CD4-positive, alpha-beta T cell (primary cell): ENCODE results near the gene IBA57. TPM values are rescaled to one million over a fixed set of nuclear protein-coding genes. Genes with fewer than 3 reads are reported as not detected.

Source experiments
- ATAC-seq: fragments of 200-7000 bp; cut with Tn5 transposase; one replicate; pipeline ENCODE4 v1.10.0; 2022; ENCODE audit warnings: mild to moderate bottlenecking; ENCODE audit not compliant: poor library complexity
- CTCF ChIA-PET: fragments of 350-600 bp; sonication (Branson Sonifier 250); formaldehyde crosslinking; loops from one replicate; lab custom pipeline; 2021; ENCODE audit warnings: antibody characterized with exemption, inconsistent platforms; lab: Charles Lee
- POLR2A ChIA-PET: fragments of 350-600 bp; sonication (Branson Sonifier 250); formaldehyde crosslinking; loops from one replicate; lab custom pipeline; 2021; ENCODE audit warnings: antibody characterized with exemption, inconsistent platforms; lab: Charles Lee
- DNase-seq, 14 experiments: peaks; one replicate each; pipeline ENCODE4 v3.0.0-alpha.2; 2013 to 2020; ENCODE audit warnings: mixed read lengths in 2 of 14
- H3K27ac ChIP-seq, 2 donors: one replicate each; pipeline versions ENCODE4 v1.5.1 to v1.7.0; 2013; ENCODE audit warnings: low read length in 2 of 2, low read depth in 1 of 2, mild to moderate bottlenecking in 1 of 2
- H3K27me3 ChIP-seq, 2 experiments: 1 replicate in 1 of 2; 2 replicates in 1 of 2; pipeline versions ENCODE4 v1.6.1 to v1.7.0; 2013; ENCODE audit warnings: low read length in 2 of 2, control low read depth in 1 of 2, mild to moderate bottlenecking in 1 of 2, moderate library complexity in 1 of 2; ENCODE audit not compliant: insufficient read depth in 2 of 2, control insufficient read depth in 1 of 2
- H3K36me3 ChIP-seq: one replicate; pipeline ENCODE4 v1.6.1; 2013; ENCODE audit warnings: low read length, control low read depth; ENCODE audit not compliant: insufficient read depth
- H3K4me1 ChIP-seq: one replicate; pipeline ENCODE4 v1.6.1; 2013; ENCODE audit warnings: low read length, control low read depth; ENCODE audit not compliant: insufficient read depth
- H3K4me3 ChIP-seq: one replicate; pipeline ENCODE4 v1.5.1; 2013; ENCODE audit warnings: mild to moderate bottlenecking, low read length, moderate library complexity
- H3K9me3 ChIP-seq, 2 experiments: 1 replicate in 1 of 2; 2 replicates in 1 of 2; pipeline versions ENCODE4 v1.6.1 to v1.7.0; 2013; ENCODE audit warnings: low read length in 2 of 2, mild to moderate bottlenecking in 2 of 2, control low read depth in 1 of 2, moderate library complexity in 1 of 2; ENCODE audit not compliant: control insufficient read depth in 1 of 2, insufficient read depth in 1 of 2
- H3K27ac Mint-ChIP-seq: one replicate; pipeline ENCODE4 v1.8.0; 2020; ENCODE audit warnings: mixed read lengths
- H3K27me3 Mint-ChIP-seq: one replicate; pipeline ENCODE4 v1.8.0; 2021; ENCODE audit warnings: mixed read lengths
- H3K36me3 Mint-ChIP-seq: one replicate; pipeline ENCODE4 v1.8.0; 2021; ENCODE audit warnings: low read depth, mixed read lengths
- H3K4me1 Mint-ChIP-seq: one replicate; pipeline ENCODE4 v1.8.0; 2021; ENCODE audit warnings: low read depth, mixed read lengths
- H3K4me3 Mint-ChIP-seq: one replicate; pipeline ENCODE4 v1.8.0; 2020; ENCODE audit warnings: mild to moderate bottlenecking, mixed read lengths
- H3K9me3 Mint-ChIP-seq: one replicate; pipeline ENCODE4 v1.8.0; 2020; ENCODE audit warnings: mixed read lengths
- CTCF ChIP-seq: fragments of 200-600 bp; IDR thresholded peaks from one replicate; pipeline ENCODE4 v1.8.0; 2022; ENCODE audit warnings: antibody characterized with exemption, mild to moderate bottlenecking
- intact Hi-C, 2 experiments: fragments of 100-400 bp; cut with DNase I in 1 of 2; cut with micrococcal nuclease in 1 of 2; formaldehyde crosslinking; loops; one replicate each; pipeline versions ENCODE4 v1.15.1 to v1.9.0; 2023 to 2025; cut with DNase I, micrococcal nuclease
- total RNA-seq, 174 experiments: library from RNA in 2 of 174; stranded (reverse) in 2 of 174; gene quantifications; one replicate each; pipeline ENCODE4 v1.2.3 and lab custom pipeline; 2021 to 2026

Gene IBA57
- total RNA-seq, 2 experiments from 2014 or later: 19.7 to 19.9 TPM

- no peaks in the 10 kb centered on the region for H3K9me3 ChIP-seq
- H3K36me3 Mint-ChIP-seq: peaks cover 36% of the 10 kb centered on the region
- intact Hi-C loops: loop anchor here in 1 of 2 experiments (1.0 to 10.0 kb wide), 3 partner anchors 23 to 1363 kb away; partner anchors contain the start of genes MRPL55 and NUP133
- no peak for ATAC-seq
- H3K4me3 Mint-ChIP-seq: peak overlapping the region; percentile 90
- ChIA-PET POLR2A (interaction anchor here (0.6 to 3.9 kb wide), 7 partner anchors 10 to 345 kb away, joined by 3 to 56 read pairs (median 9); partner anchors contain the start of genes ARF1, IBA57 and RNF187), CTCF (interaction anchor here (1.0 to 2.2 kb wide), 3 partner anchors 11 to 317 kb away, joined by 3 to 11 read pairs (median 9); no protein-coding TSS in a partner anchor)
- no peaks in the 10 kb centered on the region for H3K27me3 ChIP-seq
- peak overlapping the region; percentile 94 for H3K27ac Mint-ChIP-seq
- no peaks in the 10 kb centered on the region for H3K9me3 Mint-ChIP-seq
- peak in 5 of 14 experiments; percentile 24 to 80 (median 50) for DNase-seq
- no peaks in the 10 kb centered on the region for H3K27me3 Mint-ChIP-seq
- peaks cover 30% of the 10 kb centered on the region for H3K36me3 ChIP-seq
- peak overlapping the region; percentile 78 for H3K4me3 ChIP-seq
- H3K4me1 Mint-ChIP-seq: peaks cover 44% of the 10 kb centered on the region
- H3K27ac ChIP-seq: peak overlapping the region; percentile 92 to 97
- peaks cover 56% of the 10 kb centered on the region for H3K4me1 ChIP-seq
- TF ChIP-seq CTCF: no peak
Measured at GRCh38 chr1:228141226-228142044, 24.2 kb upstream of the IBA57 start.

- ChIA-PET CTCF (interaction anchor here (0.5 to 1.6 kb wide), 2 partner anchors 22 to 38 kb away, joined by 3 to 9 read pairs; partner anchors contain the start of gene IBA57), POLR2A (interaction anchor here (0.6 to 3.9 kb wide), 3 partner anchors 9 to 24 kb away, joined by 3 to 33 read pairs (median 3); partner anchors contain the start of gene IBA57)
- TF ChIP-seq CTCF: no peak
- DNase-seq (peak in 4 of 14 experiments; percentile 24 to 48 (median 32)), ATAC-seq (no peak)
- Histone ChIP-seq H3K27me3 (no peaks in the 10 kb centered on the region), H3K27ac (no peak overlapping the region), H3K9me3 (no peaks in the 10 kb centered on the region), H3K36me3 (peaks cover 38% of the 10 kb centered on the region), H3K4me3 (peak overlapping the region; percentile 78), H3K4me1 (peaks cover 60% of the 10 kb centered on the region)
- H3K4me1 Mint-ChIP-seq: peaks cover 44% of the 10 kb centered on the region
- H3K36me3 Mint-ChIP-seq: peaks cover 42% of the 10 kb centered on the region
- peak overlapping the region; percentile 90 for H3K4me3 Mint-ChIP-seq
- intact Hi-C loops: loop anchor here in 1 of 2 experiments (10.0 kb wide), 1 partner anchor 1363 kb away; the partner anchor contains the start of gene NUP133
- no peaks in the 10 kb centered on the region for H3K9me3 Mint-ChIP-seq
- H3K27me3 Mint-ChIP-seq: no peaks in the 10 kb centered on the region
- H3K27ac Mint-ChIP-seq: peak overlapping the region; percentile 94
Measured at GRCh38 chr1:228142155-228142691, 23.4 kb upstream of the IBA57 start.

- Mint-ChIP-seq H3K27ac (peak overlapping the region; percentile 94), H3K4me1 (peaks cover 44% of the 10 kb centered on the region), H3K9me3 (no peaks in the 10 kb centered on the region), H3K36me3 (peaks cover 42% of the 10 kb centered on the region), H3K27me3 (no peaks in the 10 kb centered on the region), H3K4me3 (peak overlapping the region; percentile 90)
- H3K27ac ChIP-seq: no peak overlapping the region
- ChIA-PET POLR2A (interaction anchor here (1.2 to 3.9 kb wide), 3 partner anchors 9 to 23 kb away, joined by 3 to 33 read pairs (median 5); partner anchors contain the start of gene IBA57), CTCF (interaction anchor here (0.5 to 1.6 kb wide), 2 partner anchors 22 to 37 kb away, joined by 3 to 9 read pairs; partner anchors contain the start of gene IBA57)
- no peaks in the 10 kb centered on the region for H3K9me3 ChIP-seq
- H3K4me3 ChIP-seq: no peak overlapping the region
- peaks cover 43% of the 10 kb centered on the region for H3K36me3 ChIP-seq
- TF ChIP-seq CTCF: no peak
- peaks cover 61% of the 10 kb centered on the region for H3K4me1 ChIP-seq
- peak in 1 of 14 experiments; percentile 31 for DNase-seq
- H3K27me3 ChIP-seq: no peaks in the 10 kb centered on the region
- no peak for ATAC-seq
- intact Hi-C loops: loop anchor here in 1 of 2 experiments (10.0 kb wide), 1 partner anchor 1362 kb away; the partner anchor contains the start of gene NUP133
Measured at GRCh38 chr1:228142701-228143136, 22.9 kb upstream of the IBA57 start.
